Measurements from ENCODE around the gene OTX2.

DNA sequence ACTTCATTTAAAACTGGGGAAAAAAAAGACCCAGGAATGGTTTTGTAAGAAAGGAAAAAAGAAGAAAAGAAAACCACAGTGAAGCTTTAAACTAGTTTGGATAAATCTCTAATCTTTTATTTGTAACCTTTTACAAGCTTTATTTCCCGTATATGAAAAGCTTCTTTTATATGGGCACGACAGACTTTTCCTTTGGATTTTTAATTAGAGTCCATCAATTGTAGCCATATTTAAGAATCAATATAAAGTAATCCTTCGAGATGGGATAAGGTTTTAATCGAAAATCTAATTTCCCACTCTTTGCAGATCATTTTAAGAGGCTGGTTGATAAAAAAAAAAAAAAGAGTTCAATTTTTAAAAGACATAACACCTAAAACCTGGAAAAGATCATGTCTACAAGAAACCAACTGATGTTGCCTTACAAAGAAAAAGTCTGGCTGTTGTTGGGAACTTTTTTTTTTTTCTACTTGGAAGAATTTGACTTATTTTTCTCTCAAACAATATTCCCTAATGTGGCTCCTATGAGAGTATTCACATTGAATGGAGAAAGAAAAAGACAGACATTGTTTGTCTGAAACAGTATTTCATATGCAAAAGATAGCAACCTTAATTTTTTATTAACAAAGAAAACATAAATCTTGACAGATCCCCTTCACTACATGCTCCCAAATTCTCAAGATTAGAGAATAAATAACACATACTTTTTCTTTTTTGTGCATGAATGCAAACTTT is 4.9 kb upstream of the OTX2 start:
- TF ChIP-seq, protein P1, sequence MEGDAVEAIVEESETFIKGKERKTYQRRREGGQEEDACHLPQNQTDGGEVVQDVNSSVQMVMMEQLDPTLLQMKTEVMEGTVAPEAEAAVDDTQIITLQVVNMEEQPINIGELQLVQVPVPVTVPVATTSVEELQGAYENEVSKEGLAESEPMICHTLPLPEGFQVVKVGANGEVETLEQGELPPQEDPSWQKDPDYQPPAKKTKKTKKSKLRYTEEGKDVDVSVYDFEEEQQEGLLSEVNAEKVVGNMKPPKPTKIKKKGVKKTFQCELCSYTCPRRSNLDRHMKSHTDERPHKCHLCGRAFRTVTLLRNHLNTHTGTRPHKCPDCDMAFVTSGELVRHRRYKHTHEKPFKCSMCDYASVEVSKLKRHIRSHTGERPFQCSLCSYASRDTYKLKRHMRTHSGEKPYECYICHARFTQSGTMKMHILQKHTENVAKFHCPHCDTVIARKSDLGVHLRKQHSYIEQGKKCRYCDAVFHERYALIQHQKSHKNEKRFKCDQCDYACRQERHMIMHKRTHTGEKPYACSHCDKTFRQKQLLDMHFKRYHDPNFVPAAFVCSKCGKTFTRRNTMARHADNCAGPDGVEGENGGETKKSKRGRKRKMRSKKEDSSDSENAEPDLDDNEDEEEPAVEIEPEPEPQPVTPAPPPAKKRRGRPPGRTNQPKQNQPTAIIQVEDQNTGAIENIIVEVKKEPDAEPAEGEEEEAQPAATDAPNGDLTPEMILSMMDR (IDR thresholded peaks at IDR 0.05) = no peak
- no peak for TF ChIP-seq POLR2A (IDR thresholded peaks at IDR 0.05)
- TF ChIP-seq POLR2AphosphoS5 (IDR thresholded peaks at IDR 0.05; ENCODE audit: insufficient read depth in 1 of 2, low read depth in 1 of 2) = no peak
